ENCODE measurements around the gene BCL11A. TPM values are rescaled to one million over a fixed set of nuclear protein-coding genes. Genes with fewer than 3 reads are reported as not detected.

BCL11A gene
- polyA plus RNA-seq, 3 donors: 8.7 to 15.6 (median 11.1) TPM

DNA sequence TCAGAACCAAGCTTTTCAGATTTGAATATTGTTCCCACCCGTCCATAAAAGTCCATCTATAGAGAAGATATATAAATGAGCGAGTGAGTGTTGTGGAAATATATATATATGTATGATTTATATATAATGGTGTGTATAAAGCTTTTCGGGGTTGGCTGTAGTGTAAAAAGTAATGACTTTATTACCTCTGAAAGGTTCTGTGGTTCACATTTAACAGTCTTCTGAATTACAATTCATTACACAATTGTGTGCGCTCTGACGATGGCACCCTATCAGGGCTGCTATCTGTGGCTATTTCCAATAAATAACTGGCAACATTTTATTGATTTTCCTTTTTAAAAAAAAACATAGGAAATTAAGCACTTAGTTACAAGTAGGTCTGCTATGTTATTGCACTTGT, 2.7 kb upstream of the BCL11A start:
- Mint-ChIP-seq H3K27me3 (ENCODE audit: low read depth in 3 of 3) (peaks cover 0 to 2% (median 1%) of the 10 kb centered on the region in 3 donors), H3K36me3 (no peaks in the 10 kb centered on the region), H3K27ac (peak overlapping the region in 4 of 7 donors; percentile 64 to 95 (median 84)), H3K4me1 (peaks cover 34% of the 10 kb centered on the region), H3K9me3 (peaks cover 0 to 2% (median 0%) of the 10 kb centered on the region in 7 donors), H3K4me3 (peak overlapping the region; percentile 92 to 95)
- Histone ChIP-seq H3K9me3 (replicated peaks in 1 of 2; ENCODE audit: control insufficient read depth in 1 of 2, insufficient read depth in 1 of 2, low read length in 2 of 2) (no peaks in the 10 kb centered on the region), H3K4me2 (replicated peaks; ENCODE audit: extremely low read depth, low read length, poor library complexity, severe bottlenecking) (peak overlapping the region; percentile 100), H3K4me3 (replicated peaks in 1 of 3; ENCODE audit: low read depth in 2 of 3, low read length in 3 of 3) (peak overlapping the region; percentile 39 to 82 (median 44)), H3K79me2 (ENCODE audit: insufficient read depth, low read length) (peaks cover 23% of the 10 kb centered on the region), H3K27me3 (ENCODE audit: control insufficient read depth in 2 of 2, insufficient read depth in 2 of 2, low read length in 2 of 2) (no peaks in the 10 kb centered on the region), H2AFZ (ENCODE audit: insufficient read depth, low read depth, low read length, poor library complexity, severe bottlenecking) (peak overlapping the region; percentile 94), H3K4me1 (ENCODE audit: control insufficient read depth in 1 of 2, insufficient read depth in 2 of 2, low read length in 2 of 2) (peaks cover 27 to 38% of the 10 kb centered on the region in 2 donors), H3K9ac (ENCODE audit: insufficient read depth, low read length, poor library complexity, severe bottlenecking) (no peak overlapping the region), H3K36me3 (replicated peaks in 1 of 2; ENCODE audit: control insufficient read depth in 1 of 2, insufficient read depth in 2 of 2, low read length in 2 of 2) (no peaks in the 10 kb centered on the region), H4K20me1 (ENCODE audit: insufficient read depth, low read length) (peaks cover 1% of the 10 kb centered on the region), H3K27ac (ENCODE audit: low read depth in 1 of 2, low read length in 2 of 2) (peak overlapping the region in 1 of 2 donors; percentile 77)
- WGBS (ENCODE audit: insufficient coverage): no CpG with 5 or more reads among the region's 5 CpGs
- TF ChIP-seq, protein P1, sequence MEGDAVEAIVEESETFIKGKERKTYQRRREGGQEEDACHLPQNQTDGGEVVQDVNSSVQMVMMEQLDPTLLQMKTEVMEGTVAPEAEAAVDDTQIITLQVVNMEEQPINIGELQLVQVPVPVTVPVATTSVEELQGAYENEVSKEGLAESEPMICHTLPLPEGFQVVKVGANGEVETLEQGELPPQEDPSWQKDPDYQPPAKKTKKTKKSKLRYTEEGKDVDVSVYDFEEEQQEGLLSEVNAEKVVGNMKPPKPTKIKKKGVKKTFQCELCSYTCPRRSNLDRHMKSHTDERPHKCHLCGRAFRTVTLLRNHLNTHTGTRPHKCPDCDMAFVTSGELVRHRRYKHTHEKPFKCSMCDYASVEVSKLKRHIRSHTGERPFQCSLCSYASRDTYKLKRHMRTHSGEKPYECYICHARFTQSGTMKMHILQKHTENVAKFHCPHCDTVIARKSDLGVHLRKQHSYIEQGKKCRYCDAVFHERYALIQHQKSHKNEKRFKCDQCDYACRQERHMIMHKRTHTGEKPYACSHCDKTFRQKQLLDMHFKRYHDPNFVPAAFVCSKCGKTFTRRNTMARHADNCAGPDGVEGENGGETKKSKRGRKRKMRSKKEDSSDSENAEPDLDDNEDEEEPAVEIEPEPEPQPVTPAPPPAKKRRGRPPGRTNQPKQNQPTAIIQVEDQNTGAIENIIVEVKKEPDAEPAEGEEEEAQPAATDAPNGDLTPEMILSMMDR (IDR thresholded peaks at IDR 0.05): no peak
- intact Hi-C loops (cut with micrococcal nuclease): loop anchor here (10.0 kb wide), 2 partner anchors 71 to 1251 kb away; no protein-coding TSS in a partner anchor
- DNase-seq: no peak

DNA sequence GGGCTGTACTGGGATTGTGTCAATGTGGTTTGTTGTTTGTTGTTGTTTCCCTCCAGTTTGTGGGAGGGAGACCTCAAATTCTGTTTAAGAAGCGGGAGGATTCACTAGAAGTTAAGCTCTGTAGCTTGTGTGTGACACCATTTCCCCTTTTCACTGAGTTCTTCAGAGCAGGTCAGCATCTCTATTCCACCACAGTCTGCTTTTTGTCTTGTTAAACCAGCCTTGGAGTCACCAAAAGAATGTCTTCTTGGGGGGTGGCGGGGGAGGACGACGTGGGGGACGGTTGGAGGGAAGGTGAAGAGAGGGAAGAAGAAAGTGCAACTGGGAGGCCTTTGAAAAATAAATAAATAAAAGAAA, 2.3 kb upstream of the BCL11A start:
- no peaks in the 10 kb centered on the region for H3K36me3 ChIP-seq (replicated peaks in 1 of 2; ENCODE audit: control insufficient read depth in 1 of 2, insufficient read depth in 2 of 2, low read length in 2 of 2)
- peak overlapping the region; percentile 100 for H3K4me2 ChIP-seq (replicated peaks; ENCODE audit: extremely low read depth, low read length, poor library complexity, severe bottlenecking)
- peaks cover 5% of the 10 kb centered on the region for H4K20me1 ChIP-seq (ENCODE audit: insufficient read depth, low read length)
- H2AFZ ChIP-seq (ENCODE audit: insufficient read depth, low read depth, low read length, poor library complexity, severe bottlenecking): peak overlapping the region; percentile 94
- no peaks in the 10 kb centered on the region for H3K9me3 ChIP-seq (replicated peaks in 1 of 2; ENCODE audit: control insufficient read depth in 1 of 2, insufficient read depth in 1 of 2, low read length in 2 of 2)
- H3K4me1 ChIP-seq (ENCODE audit: control insufficient read depth in 1 of 2, insufficient read depth in 2 of 2, low read length in 2 of 2): peaks cover 26 to 38% of the 10 kb centered on the region in 2 donors
- H3K79me2 ChIP-seq (ENCODE audit: insufficient read depth, low read length): peaks cover 27% of the 10 kb centered on the region
- DNase-seq: peak in 2 of 3 donors; percentile 57 to 60
- H3K27ac Mint-ChIP-seq: peak overlapping the region; percentile 68 to 95 (median 88)
- peaks cover 0 to 2% (median 0%) of the 10 kb centered on the region in 7 donors for H3K9me3 Mint-ChIP-seq
- peaks cover 33% of the 10 kb centered on the region for H3K4me1 Mint-ChIP-seq
- peak overlapping the region; percentile 64 to 91 (median 82) for H3K4me3 ChIP-seq (replicated peaks in 1 of 3; ENCODE audit: low read depth in 2 of 3, low read length in 3 of 3)
- no peaks in the 10 kb centered on the region for H3K36me3 Mint-ChIP-seq
- intact Hi-C loops (cut with micrococcal nuclease): loop anchor here (10.0 kb wide), 2 partner anchors 71 to 1251 kb away; no protein-coding TSS in a partner anchor
- H3K27me3 Mint-ChIP-seq (ENCODE audit: low read depth in 3 of 3): peaks cover 0 to 2% (median 1%) of the 10 kb centered on the region in 3 donors
- H3K27me3 ChIP-seq (ENCODE audit: control insufficient read depth in 2 of 2, insufficient read depth in 2 of 2, low read length in 2 of 2): no peaks in the 10 kb centered on the region
- TF ChIP-seq, protein P1 (IDR thresholded peaks at IDR 0.05): no peak
- peak overlapping the region; percentile 75 for H3K9ac ChIP-seq (ENCODE audit: insufficient read depth, low read length, poor library complexity, severe bottlenecking)
- peak overlapping the region; percentile 67 to 77 for H3K27ac ChIP-seq (ENCODE audit: low read depth in 1 of 2, low read length in 2 of 2)
- H3K4me3 Mint-ChIP-seq: peak overlapping the region; percentile 95 to 98
- no CpG with 5 or more reads among the region's 5 CpGs for WGBS (ENCODE audit: insufficient coverage)
